ENCODE measurements around the gene RAX.
"Not testable (repeated sequence)": the region's sequence is repeated elsewhere in the genome, so short reads cannot be mapped to it uniquely, and the experiment has no call there.

Gene RAX

DNA sequence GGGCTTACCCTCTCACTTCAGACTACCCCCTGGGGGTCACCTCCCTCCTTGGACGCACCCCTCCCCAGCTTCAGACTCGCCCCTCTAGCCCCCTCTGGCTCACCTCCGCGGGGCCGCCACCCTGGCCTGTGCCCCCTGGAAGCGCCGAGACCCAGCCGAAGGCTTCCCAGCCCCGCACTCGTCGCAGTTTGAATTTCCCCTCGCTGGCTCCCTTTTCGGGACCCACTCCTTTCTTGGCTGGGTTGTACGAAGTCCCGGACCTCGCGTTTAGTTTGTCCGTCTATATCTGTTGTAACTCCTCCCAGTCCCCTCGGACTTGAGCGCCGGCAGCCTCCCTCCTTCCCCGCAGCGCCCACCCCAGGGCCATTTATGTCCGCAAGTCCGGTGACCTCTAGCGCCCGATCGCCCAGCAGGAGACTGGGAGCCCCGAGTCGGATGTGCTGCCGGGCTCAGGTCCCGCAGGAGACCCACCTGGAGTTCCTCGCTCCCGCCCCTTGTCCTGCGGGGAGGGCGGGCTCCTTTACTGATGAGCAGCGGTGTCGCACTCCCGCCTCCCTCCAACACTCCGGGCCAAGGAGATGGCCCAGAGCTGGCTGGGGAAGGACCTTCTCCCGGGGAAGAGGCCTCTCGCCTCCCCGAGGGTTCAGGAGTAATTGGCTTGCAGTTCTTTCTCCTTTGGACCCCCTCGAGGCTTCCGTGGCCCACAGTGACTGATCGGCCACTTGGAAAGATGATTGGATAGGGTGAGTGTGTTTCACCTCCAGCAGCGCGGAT lies 692 bp upstream of the RAX start:
- no peak for DNase-seq (ENCODE audit: low spot score)

DNA sequence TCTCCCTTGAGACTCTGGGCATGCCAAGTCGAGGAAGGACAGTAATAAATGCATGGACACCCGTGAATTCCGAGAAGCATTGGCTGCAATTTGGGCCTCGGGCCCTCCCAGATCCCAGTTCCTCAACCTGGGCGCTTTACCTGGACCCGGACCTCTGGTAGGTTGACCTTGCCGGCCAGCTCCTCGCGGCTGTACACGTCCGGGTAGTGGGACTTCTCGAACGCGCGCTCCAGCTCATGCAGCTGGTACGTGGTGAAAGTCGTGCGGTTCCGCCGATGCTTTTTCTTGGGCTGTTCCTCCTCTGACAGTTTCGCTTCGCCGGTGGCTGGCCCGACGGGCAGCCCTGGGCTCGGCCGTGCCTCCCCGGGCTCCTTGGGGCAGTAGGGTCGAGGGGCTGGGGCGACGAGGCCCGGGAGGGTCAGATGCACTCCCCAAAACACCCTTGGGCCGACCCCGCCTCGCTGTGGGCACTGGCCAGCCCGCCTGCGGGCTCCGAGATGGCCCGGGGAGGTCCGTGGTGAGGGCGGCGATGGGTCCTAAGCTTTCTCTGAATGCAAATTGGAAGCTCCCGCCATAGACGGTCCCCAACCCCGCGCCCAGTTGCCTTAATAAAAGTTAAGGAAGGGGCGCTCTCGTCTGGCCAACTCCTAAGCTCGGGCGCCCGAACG lies 899 bp downstream of the RAX start:
- DNase-seq (ENCODE audit: low spot score) = no peak

DNA sequence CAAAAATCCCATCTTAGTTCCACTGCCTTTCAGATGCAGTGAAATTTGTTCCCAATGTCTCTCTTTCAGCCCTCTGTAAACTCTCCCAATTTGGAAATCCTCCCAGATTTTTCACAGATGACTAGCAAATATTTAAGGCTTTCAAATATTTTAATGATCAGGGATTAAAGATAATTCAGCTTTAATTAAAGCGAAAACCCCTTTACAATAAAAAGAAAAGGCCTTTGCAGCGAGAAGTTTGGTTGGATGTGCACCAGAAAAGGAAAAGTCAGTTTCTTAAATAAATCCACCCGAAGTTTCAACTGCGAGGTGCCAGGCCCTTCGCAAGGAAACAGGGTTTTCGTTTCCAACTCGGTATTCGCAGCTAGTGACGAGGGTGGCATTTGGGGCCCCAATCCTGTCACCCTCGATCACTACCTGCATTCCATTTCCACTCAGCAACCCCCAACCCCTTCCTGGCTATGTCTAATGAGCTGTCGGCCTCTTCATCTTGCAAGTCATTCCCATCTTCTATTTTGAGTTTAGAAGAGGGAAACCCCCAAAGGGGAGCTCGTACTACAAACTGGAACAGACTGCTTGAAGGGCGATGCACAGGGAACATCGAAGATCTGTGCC lies 1.5 kb downstream of the RAX start:
- DNase-seq (ENCODE audit: low spot score) = no peak

DNA sequence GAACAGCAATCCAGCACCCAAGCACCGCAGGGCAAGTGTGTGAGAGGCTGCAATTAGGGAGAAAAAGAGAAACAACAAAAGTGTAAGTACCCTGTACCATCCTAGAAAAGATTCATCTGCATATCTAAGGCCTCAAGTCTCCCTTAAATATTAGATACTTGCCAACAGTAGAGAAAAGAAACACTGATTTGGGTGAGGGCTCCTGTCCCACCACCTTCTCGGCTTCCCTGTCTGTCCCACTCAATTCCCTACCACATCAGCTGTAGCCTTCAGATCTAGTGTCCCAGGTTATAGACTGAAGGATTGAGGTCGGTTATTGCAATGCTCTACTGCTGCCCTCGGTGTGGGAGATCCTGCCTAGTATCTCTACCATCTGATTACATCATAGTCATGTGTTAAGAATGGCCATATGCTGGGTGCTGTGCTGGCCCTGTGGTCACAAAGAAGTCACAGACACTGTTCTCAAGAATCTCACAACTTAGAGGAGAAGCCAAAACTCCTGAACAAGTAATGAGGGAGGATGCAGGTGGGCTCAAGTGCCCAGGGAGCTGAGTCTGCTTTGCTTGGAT lies 2.5 kb downstream of the RAX start:
- DNase-seq (ENCODE audit: low spot score) = no peak

DNA sequence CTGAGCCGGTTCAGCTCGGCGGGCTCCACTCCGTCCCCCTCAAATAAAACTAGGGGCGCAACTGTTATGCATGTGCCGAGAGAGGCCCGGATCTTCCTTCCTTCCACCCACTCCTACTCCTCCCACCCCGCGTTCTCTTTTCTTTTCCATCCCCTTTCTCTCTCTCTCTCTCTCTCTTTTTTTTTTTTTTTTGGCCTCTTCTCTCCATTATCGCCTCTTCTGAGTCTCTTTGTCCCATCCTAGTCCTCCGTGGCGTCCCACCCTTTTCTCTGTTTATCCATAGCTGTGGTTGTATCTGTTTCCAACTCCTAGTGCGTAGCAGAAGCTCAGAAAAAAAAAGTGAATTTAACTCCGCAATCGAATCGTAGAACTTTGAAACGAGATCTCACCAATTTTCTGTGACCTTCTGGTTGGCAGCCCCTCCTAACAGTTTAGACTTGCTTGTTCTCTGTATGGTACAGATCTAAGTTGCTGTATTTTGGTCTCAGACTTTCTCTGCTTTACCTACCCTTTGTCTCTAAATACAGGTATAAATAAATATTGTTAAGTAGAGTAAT lies 3.6 kb downstream of the RAX start:
- no peak for DNase-seq (ENCODE audit: low spot score)

DNA sequence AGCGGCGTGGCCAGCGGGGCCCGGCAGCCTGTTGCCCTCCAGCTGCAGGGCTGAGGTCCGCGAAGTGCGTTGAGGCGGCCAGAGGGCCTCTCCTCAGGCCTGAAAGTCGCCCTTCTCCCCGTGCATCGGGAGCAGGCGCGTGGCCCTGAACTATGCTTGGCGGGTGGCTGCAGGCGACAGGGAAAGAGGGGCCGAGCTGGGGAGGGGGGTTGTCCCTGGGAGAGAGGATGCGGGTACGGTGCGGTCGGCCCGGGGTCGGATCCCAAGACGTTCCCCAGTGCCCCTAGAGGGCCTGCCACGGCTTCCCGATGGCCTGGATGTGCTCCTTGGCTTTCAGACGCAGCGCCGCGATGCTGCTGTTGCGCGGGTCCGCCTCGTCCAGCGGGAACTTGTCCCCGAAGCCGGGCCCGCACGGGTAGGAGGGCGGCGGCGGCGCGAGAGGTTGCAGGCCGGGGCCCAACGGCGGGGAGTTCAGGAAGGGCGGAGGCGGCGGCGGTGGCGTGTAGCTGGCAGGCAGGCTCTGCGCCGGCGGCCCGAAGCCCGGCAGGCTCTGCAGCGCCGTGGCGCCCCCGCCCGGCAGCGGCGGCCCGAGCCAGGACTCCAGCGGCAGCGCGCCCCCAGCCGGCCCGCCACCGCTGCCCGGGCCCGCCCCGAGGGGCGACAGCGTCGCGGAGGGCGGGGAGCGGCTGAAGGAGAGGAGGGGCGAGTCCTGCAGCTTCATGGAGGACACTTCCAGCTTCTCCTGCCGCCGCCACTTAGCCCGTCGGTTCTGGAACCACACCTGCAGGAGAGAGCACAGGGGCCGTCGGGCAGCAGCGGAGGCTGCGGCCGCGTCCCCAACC lies 4.3 kb downstream of the RAX start:
- DNase-seq (ENCODE audit: low spot score) = no peak

DNA sequence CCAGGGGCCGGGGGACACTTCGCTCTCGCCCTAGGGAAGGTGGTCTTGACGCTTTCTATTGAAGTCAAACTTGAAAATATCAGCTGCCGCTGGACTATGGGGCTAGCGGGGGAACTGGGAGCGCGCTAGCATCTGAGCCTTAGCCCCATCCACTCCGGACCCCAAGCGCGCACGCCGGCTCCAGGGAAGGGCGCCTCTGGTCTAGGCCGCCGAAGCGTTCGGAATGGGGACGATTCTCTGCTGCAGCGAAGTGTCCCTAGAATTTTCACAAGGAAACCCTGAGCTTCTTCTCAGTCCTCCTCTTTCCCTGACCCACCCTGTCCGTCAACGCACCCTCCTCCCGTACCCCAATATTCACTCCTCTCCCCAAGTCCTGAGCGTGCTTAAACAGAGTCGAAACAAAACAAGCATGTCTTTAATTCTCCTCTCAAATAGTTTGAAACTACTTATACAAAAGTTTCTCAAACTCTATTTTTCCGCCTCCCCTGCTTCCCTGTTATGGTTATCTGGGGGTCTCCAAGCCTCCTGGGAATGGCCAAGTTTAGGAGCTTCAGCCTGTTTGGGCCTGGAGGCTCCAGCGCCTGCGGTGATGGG lies 5.0 kb downstream of the RAX start:
- DNase-seq (ENCODE audit: low spot score) = no peak

DNA sequence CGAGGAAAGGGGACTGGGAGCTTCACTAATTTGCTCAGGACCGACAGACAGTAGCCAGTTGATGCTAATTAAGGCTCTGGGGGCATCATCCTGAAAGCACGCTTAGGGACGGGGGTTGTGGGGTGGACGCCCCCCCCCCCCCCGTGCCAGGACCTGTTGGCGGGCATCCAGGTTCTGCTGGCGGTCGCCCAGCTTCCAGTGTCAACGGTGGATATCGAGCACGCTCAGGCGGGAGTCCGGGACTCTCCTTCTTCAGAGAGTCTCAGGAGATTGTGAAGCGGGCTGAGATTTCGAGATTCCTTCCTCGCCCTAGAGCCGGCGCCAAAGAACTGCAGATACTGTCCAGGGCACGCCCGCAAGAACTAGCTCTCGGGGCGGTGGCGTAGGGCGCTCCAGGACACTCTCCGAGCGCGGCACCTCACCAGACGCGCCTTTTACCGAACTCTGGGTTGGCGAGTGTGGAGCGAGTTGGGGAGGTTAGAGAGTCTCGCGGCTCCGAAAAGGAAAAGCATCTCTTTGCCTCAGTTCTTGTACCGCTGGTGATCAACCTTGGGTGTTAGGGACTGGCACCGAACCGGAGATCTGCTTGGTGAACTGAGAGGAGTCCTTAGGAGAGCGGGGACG lies 5.6 kb downstream of the RAX start:
- no peak for DNase-seq (ENCODE audit: low spot score)

DNA sequence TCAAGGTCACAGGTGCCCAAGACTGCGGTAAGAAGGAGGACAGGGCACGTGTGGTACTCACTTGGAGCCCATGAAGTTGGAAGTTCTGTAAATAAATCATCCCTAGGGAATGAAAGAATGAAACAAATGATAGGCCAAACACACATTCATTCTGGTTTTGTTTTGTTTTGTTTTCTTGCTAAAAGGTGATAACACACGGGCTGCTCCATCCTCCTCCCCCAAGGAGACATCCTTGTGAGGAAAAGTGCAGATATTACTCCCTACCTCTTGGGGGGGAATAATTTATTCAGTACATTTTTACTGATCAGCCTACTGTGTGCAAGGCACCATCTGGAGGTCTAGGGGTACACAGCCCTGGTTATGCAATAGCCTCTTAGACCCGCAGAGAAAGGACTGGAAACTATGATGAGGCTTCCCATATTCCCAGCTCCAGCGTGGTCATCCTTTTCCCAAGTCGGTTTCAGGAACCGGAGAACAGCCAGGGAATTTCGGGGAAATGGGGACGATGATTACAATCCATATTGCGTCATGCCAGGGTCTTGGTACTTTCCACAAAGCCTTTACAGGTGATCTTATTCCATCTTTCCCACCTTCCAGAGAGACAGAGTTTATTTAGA lies 6.3 kb downstream of the RAX start:
- DNase-seq (ENCODE audit: low spot score) = no peak

DNA sequence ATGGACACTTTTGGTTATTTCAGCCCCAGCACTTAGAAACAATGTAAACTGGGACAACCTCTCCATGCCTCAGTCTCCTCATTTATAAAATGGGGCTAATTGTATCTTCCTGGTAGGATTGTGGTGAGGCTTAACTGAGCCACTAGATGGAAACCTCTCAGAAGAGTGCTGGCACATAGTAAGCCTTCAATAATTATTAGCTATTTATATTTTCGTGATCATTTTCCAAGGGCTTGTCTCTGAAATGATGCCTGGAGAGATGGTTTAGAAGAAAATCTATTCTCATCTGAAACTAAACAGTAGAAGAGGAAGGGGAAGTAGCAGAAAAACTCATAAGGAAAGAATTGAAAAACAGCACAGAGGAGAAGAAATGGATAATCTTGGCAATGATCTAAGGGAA lies 6.8 kb downstream of the RAX start:
- no peak for DNase-seq (ENCODE audit: low spot score)

DNA sequence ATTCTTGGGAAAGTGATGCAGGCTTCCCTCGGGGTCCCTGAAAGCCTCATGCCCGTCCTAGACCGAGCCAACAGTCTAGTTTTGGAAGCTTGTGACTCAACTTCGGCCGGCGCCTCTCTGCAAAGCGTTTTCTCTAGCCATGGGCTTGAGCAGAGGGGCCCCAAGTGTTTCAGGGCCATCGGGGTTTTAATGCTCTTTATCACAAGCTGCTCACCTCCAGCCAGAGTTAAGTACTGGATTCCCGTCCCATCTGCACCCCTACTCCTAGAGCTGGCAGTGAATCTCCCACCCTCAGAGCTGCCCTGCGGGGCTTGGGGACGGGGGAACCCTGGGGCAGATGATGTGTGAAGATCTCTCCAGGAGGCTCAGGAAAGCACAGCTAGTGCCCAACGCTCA lies 7.3 kb downstream of the RAX start:
- no peak for DNase-seq (ENCODE audit: low spot score)

DNA sequence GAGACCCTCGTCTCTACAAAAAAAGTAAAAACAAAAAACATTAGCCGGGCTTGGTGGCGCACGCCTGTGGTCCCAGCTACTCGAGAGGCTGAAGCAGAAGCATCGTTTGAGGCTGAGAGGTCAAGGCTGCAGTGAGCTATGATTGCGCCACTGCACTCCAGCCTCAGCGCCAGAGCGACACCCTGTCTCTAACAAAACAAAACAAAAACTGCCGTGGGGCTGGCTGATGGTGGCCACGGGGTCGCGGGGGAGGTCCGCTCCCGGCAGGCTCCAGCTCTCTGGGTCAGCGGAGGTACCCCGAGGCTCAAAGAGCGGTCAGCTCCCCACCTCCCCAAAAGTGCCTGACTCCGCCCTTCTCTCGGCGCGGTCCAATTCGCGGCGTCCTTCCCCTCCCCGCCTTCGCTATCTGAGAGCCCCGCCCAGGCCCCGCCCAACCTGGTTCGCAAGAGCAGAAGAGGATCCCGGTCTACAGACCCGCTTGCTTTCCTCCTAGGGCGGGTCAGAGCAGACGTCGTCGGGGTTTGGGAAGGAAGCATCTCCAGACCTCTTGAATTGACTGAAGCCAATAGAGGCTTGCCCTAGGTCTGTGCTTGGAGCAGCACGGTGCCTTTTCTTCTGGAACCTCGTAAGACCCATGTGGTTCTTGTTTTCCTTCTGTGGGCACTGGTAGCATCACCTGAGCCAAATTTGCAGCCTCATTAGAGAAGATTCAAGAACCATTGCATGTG lies 7.8 kb downstream of the RAX start:
- no peak for DNase-seq (ENCODE audit: low spot score)

DNA sequence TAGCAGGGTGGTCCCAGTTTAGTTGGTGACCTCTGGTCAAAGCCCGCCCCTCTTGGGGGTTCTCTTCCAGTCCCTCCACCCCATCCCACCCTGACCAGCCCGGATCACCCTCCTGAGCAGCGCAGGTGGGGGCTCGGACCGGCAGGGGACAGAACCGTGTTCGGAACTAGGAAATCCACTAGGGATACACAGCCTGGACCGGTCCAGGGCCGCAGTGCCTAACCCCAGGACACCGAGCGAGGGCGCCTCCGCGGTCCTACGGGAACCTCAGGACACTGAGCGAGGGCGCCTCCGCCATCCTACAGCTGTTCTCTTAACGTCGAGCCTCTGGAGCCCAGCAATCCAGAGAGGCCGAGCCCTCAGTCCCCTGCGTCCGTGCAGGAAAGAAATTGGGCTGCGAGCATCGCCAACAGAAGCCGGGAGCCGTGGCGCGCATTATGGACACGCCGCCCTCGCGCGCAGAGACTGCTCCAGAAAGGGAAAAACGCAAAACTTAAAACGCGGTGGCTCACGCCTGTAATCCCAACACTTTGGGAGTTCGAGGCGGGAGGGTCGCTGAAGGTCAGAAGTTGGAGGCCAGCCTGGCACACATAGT lies 8.5 kb downstream of the RAX start:
- DNase-seq (ENCODE audit: low spot score) = no peak

DNA sequence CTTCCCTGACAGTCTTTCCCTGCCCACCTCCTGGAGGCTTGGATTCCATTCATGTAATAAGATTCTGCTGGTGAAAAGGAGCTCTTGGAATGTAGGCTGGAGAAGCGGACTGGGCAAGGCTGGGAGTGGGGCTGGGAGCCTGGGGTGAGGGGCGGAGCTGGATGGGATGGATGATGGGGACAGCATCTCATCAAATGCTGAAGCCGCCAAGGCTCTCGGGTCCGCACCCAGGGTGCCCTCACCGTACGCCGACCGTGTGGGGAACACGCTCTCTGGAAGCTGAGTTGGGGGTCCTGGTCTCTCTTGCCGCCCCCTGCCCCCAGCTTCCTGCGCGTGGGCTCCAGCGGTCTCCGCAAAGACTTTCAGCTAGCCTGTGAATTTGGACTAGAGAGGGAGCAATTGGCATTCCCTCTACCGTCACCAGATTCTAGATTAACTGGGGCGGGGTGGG lies 9.1 kb downstream of the RAX start:
- DNase-seq (ENCODE audit: low spot score) = no peak

DNA sequence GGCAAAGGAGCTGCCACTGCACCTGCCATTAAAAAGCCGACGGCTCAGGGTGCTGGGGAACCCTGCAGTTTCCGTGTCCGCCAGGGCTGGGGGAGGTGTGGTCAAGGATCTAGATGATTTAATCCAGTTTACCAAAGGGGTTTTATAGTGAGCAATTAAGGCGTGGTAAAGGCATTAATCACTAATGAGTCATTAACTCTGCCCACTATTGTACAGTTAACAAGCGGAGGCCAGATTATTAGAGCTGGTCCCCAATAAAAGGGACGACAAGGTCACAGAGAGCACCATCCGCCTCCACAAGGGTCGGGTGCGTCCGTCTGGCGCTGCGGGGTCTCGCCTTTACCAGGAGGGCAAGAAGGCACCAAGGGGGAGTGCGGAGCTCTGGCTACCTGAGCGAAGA lies 9.6 kb downstream of the RAX start:
- DNase-seq (ENCODE audit: low spot score) = peak; percentile 30

DNA sequence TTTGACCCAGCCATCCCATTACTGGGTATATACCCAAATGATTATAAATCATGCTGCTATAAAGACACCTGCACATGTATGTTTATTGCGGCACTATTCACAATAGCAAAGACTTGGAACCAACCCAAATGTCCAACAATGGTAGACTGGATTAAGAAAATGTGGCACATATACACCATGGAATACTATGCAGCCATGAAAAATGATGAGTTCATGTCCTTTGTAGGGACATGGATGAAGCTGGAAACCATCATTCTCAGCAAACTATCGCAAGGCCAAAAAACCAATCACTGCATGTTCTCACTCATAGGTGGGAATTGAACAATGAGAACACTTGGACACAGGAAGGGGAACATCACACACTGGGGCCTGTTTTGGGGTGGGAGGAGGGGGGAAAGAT lies 11.0 kb downstream of the RAX start:
- DNase-seq (ENCODE audit: low spot score) = not testable (repeated sequence)

DNA sequence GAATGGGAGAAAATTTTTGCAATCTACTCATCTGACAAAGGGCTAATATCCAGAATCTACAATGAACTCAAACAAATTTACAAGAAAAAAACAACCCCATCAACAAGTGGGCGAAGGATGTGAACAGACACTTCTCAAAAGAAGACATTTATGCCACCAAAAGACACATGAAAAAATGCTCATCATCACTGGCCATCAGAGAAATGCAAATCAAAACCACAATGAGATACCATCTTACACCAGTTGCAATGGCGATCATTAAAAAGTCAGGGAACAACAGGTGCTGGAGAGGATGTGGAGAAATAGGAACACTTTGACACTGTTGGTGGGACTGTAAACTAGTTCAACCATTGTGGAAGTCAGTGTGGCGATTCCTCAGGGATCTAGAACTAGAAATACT lies 11.4 kb downstream of the RAX start:
- DNase-seq (ENCODE audit: low spot score) = not testable (repeated sequence)

DNA sequence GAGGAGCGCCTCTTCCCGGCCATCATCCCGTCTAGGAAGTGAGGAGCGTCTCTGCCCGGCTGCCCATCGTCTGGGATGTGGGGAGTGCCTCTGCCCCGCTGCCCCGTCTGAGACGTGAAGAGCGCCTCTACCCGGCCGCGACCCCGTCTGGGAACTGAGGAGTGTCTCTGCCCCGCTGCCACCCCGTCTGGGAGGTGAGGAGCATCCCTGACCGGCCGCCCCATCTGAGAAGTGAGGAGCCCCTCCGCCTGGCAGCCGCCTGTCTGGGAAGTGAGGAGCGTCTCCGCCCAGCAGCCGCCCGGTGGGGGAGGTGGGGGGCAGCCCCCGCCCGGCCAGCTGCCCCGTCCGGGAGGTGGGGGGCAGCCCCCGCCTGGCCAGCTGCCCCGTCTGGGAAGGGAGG lies 17.8 kb downstream of the RAX start:
- not testable (repeated sequence) for DNase-seq (ENCODE audit: low spot score)

DNA sequence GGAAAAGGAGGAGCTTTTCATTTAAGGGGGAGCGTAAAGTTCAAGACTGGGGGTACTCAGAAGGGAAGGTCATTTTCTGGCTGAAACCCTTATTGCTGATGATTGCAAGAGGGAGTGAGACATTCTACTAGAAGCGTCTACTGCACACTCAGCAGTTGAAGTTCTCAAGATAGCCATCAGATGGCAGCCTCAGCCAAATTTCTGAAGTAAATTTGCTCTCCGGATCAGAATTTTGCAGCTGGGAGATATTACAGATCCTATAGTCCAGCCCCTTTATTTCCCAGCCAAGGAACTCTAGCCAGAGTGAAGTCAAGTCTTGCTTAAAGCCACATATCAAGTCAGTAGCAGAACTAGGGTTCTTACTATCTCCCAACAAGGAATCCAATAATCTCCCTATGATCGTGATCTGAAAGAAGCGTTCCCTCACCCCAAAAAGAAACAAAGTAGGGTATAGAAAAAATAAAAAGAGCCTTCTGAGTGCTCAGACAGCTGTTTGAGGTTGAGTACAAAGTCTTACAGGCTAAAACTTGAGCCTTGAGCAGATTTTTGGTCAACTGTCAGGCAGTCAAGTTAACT lies 24.0 kb downstream of the RAX start:
- DNase-seq (ENCODE audit: low spot score) = peak; percentile 74

All from RKO (cell line).